Glutamatergic neuron (in vitro differentiated cells): ENCODE measurements around the gene MAPRE3. TPM values are rescaled to one million over a fixed set of nuclear protein-coding genes. Genes with fewer than 3 reads are reported as not detected.
A peak's percentile ranks its signal among the peaks of the same experiment; 100 is the strongest.

Source experiments
- DNase-seq: peaks from one replicate; pipeline ENCODE4 v3.0.0; 2022
- H3K27ac Mint-ChIP-seq: one replicate; pipeline ENCODE4 v1.8.0; 2020; ENCODE audit warnings: mild to moderate bottlenecking, mixed read lengths, inconsistent platforms; ENCODE audit not compliant: unreplicated experiment
- H3K27me3 Mint-ChIP-seq: one replicate; pipeline ENCODE4 v1.8.0; 2020; ENCODE audit warnings: mild to moderate bottlenecking, moderate library complexity, mixed read lengths, inconsistent platforms; ENCODE audit not compliant: unreplicated experiment
- H3K36me3 Mint-ChIP-seq: one replicate; pipeline ENCODE4 v1.8.0; 2020; ENCODE audit warnings: mild to moderate bottlenecking, mixed read lengths, inconsistent platforms; ENCODE audit not compliant: unreplicated experiment
- H3K4me1 Mint-ChIP-seq: one replicate; pipeline ENCODE4 v1.8.0; 2020; ENCODE audit warnings: mild to moderate bottlenecking, low read depth, mixed read lengths, inconsistent platforms; ENCODE audit not compliant: unreplicated experiment
- H3K4me3 Mint-ChIP-seq: one replicate; pipeline ENCODE4 v1.8.0; 2020; ENCODE audit warnings: mild to moderate bottlenecking, mixed read lengths, inconsistent platforms; ENCODE audit not compliant: unreplicated experiment
- H3K9me3 Mint-ChIP-seq: one replicate; pipeline ENCODE4 v1.8.0; 2020; ENCODE audit warnings: mild to moderate bottlenecking, moderate library complexity, mixed read lengths, inconsistent platforms; ENCODE audit not compliant: unreplicated experiment
- total RNA-seq: library from RNA; stranded (reverse); fragmentation: NEBNext Ultra II Directional; extraction: Animal tissue kit (Norgen Biotek cat#: 25700); gene quantifications from one replicate; pipeline ENCODE4 v1.2.1, GENCODE V29; 2021; ENCODE audit not compliant: unreplicated experiment
- TF ChIP-seq, protein P1 (sequence below): fragments of 200-600 bp; sonication (generic); IDR thresholded peaks from one replicate; pipeline ENCODE4 v1.5.0; 2021; ENCODE audit not compliant: partially characterized antibody, unreplicated experiment

The MAPRE3 gene
- total RNA-seq, 1 donor from 2014 or later: 49.2 TPM

DNA sequence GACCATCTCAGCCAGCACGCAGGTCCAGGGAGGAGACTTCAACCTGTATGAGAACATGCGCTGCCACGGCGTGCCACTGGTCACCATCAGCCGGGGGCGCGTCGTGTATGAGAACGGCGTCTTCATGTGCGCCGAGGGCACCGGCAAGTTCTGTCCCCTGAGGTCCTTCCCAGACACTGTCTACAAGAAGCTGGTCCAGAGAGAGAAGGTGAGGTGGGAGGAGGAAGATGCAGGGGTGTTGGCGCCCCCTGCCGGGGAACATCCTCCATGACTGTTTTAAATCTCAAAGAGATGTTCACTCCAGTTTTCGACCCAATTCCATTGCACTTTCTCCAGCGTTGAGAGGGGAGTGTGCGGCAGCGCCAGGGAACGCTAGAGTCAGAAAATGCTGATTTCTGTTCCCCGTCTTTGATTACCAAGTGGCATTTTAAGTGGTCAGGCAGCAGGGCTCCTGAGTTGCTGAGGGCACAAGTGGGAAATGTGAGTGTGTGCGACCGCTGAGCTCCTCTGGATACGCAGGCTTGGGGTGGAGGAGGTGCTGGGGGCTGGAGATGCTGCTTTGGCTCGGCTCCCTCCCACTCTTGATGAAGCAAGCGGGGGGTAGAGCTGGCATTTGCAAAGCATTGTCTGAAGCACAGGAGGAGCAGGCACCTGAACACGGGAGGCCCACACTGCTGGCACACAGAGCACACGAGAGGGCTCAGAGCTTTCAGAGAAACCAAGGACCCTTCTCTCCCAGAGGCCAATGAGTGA, 27.7 kb upstream of the MAPRE3 start:
- Mint-ChIP-seq H3K4me1 (peaks cover 7% of the 10 kb centered on the region), H3K36me3 (peaks cover 13% of the 10 kb centered on the region), H3K27ac (no peak overlapping the region), H3K9me3 (peaks cover 8% of the 10 kb centered on the region), H3K27me3 (peaks cover 10% of the 10 kb centered on the region), H3K4me3 (peak overlapping the region; percentile 20)
- DNase-seq: peak; percentile 79
- TF ChIP-seq, protein P1, sequence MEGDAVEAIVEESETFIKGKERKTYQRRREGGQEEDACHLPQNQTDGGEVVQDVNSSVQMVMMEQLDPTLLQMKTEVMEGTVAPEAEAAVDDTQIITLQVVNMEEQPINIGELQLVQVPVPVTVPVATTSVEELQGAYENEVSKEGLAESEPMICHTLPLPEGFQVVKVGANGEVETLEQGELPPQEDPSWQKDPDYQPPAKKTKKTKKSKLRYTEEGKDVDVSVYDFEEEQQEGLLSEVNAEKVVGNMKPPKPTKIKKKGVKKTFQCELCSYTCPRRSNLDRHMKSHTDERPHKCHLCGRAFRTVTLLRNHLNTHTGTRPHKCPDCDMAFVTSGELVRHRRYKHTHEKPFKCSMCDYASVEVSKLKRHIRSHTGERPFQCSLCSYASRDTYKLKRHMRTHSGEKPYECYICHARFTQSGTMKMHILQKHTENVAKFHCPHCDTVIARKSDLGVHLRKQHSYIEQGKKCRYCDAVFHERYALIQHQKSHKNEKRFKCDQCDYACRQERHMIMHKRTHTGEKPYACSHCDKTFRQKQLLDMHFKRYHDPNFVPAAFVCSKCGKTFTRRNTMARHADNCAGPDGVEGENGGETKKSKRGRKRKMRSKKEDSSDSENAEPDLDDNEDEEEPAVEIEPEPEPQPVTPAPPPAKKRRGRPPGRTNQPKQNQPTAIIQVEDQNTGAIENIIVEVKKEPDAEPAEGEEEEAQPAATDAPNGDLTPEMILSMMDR: peak; percentile 94

DNA sequence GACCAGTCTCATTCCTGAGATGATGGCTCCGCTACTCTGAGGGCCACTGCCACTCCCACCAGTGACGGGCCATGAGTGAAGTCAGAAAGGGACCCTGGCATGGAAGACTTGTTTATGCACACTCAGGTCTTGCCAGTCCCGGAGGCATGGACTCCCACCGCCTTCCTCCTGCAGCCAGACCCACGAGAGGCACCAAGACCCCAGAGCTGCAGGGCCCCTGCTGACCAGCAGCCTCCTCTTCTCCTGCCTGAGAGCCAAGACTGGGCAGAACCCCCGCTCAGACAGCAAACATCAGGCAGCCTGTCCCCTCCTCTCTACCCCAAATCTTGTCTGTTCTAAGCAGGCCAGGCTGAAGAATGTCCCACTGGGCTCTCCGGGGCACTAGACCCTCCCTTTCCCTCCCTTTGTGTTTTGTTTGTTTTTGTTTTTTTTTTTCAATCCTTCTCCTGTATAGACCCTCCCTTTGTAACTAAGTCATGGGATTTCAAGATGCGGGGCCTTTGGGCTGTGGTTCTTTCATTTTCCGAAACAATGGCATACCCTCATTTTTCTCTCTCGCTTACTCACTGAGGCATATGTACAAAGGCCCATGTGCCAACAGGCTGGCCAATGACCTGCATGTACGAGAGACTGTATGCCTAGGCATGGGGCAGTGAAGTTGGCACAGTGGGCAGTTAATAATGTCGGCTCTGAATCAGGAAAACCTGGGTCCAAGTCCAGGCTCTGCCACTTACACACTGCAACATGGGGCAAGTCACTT, 24.3 kb upstream of the MAPRE3 start:
- H3K4me3 Mint-ChIP-seq: no peak overlapping the region
- peaks cover 13% of the 10 kb centered on the region for H3K9me3 Mint-ChIP-seq
- no peak overlapping the region for H3K27ac Mint-ChIP-seq

DNA sequence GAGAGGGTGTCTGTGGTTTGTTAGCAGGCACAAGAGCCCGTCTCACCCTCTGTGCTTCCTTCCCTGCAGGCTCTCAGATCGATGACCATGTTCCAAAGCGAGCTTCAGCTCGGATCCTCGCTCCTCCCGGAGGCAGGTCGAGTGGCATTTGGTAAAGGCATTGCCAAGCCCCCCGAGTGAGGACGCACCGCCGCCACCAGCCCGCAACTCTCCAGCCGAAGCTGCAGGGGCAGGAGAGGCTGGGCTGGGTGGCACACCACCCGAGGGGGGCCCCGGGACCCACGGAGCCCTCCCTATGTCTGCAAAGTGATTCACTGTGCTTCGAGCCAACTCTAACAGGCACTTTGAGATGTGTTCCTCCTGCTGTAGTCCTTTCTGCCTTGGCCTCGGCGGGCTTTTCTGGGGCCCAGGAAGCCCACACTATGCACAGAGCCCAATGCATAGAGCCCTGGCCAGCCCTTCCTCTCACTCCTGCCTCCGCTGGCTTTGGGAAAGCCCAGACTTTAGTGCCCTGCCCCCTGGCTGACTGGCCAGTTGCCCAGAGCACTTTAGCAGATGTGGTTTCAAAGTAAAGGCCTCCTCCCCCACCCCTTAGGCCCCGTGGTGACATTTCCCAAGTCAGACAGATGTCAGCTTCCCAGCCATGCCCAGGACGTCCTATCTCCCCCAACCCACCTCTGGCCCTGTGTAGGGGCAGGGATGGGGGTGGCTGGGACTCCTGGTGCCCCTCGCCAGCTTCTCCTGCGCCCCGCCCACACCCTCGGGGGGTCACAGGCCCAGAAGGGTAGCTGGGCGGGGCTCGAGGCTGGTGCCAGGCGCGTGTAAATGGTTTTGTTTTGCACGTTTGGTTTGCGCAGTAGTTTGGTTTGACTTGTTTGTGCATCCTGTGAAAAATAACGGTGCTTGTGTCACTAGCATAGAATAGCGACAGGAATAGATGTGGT, 23.3 kb upstream of the MAPRE3 start:
- TF ChIP-seq, protein P1: no peak
- Mint-ChIP-seq H3K4me1 (peaks cover 7% of the 10 kb centered on the region), H3K27ac (no peak overlapping the region), H3K36me3 (peaks cover 15% of the 10 kb centered on the region), H3K4me3 (no peak overlapping the region), H3K27me3 (peaks cover 23% of the 10 kb centered on the region), H3K9me3 (peaks cover 13% of the 10 kb centered on the region)
- DNase-seq: no peak

More for the DNA sequence above, 24.3 kb upstream of the MAPRE3 start:
- no peak for DNase-seq
- Mint-ChIP-seq H3K27me3 (peaks cover 23% of the 10 kb centered on the region), H3K4me1 (peaks cover 7% of the 10 kb centered on the region), H3K36me3 (peaks cover 18% of the 10 kb centered on the region)
- TF ChIP-seq, protein P1: no peak

DNA sequence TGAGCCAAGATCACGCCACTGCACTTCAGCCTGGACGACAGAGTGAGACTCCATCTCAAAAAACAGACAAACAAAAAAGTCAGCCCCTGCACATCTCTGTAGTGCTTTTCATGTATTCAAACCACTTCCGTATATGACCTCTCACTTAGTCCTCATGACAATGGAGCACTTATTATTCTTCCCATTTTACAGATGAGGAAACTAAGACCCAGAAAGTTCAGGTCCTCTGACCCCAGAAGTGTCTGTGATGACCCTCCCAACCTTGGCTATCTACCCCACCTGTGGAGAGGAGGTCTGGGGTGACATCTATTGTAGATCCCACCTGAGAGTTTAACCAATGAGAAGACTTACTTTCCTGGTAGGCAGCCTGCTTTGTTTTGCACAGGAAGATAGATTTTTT, 21.6 kb upstream of the MAPRE3 start:
- Mint-ChIP-seq H3K36me3 (peaks cover 11% of the 10 kb centered on the region), H3K27me3 (peaks cover 15% of the 10 kb centered on the region), H3K4me1 (peaks cover 3% of the 10 kb centered on the region)

More for the DNA sequence above, 21.6 kb upstream of the MAPRE3 start:
- Mint-ChIP-seq H3K4me3 (no peak overlapping the region), H3K9me3 (peaks cover 9% of the 10 kb centered on the region), H3K27ac (no peak overlapping the region)
- no peak for DNase-seq
- TF ChIP-seq, protein P1: no peak
